GM21526 (cell line): Measurements from ENCODE around the gene TRPM3.
A peak's percentile ranks its signal among the peaks of the same experiment; 100 is the strongest.

Experiments used
- ATAC-seq: cut with Tn5 transposase; IDR thresholded peaks from one replicate; pipeline ENCODE4 v1.9.1; 2021; ENCODE audit warnings: moderate library complexity; ENCODE audit not compliant: unreplicated experiment, low FRiP score

Gene TRPM3

GRCh38 chr9:70951749-70952727 lies 169.4 kb downstream of the TRPM3 start:
- ATAC-seq, result no peak

DNA sequence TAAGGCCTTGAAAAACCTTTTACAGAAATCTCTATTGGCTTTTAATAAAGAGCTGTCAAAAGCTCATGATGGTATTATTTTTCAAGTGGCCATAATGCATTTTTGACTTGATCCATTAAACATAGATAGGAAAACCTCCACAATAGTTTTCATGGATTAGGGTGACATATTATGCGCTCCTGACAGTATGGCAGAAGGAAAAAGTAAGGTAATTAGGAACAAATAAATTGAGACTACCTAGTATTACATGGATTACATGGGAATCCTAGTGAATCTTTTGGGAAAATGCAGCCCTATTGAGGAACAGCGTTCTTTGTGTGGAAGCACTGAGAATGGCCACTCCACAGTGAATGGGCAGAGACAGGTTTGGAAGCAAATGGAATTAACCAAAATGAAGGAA lies 171.2 kb downstream of the TRPM3 start:
- no peak for ATAC-seq

GRCh38 chr9:70949239-70949638 lies 172.2 kb downstream of the TRPM3 start:
- ATAC-seq, result no peak

DNA sequence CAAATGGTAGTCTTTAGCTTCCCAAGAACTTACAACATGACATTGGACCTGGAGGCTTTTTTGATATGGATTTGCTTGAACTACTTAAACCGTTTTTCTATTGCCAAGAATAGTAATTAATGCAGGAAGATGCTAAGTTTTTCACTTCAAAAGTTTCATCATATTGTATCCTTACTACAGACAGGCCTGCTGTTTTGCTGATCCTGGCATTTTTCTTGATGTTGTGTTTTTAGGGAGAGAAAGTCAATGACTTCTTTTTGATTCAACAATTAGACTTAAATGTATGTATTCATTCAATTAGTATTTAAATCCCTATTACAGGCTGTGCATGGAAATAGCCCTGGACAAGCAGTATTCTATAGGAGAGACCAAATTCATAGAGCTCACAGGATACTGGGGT lies 172.7 kb downstream of the TRPM3 start:
- ATAC-seq, result no peak

DNA sequence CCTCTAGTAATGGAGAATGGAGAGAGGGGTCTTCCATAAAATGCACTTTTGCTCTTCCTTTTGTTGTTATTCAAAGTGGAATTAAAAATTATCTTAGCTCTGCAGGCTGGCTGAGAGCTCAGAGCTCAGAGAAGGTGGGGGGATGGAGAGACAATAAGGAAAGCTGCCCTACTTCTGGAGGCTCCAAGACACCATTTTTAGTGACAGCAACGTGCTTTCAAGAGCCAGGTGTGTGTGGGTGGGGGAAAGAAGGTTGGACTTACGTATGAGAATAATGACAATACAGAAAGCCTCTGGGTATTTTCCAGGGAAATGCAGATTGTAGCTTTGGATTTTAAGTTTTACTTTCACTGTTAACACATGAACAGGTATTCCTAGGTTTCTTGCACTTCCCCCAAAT lies 173.9 kb downstream of the TRPM3 start:
- no peak for ATAC-seq

- ATAC-seq, result no peak
These were observed 174.3 kb downstream of the TRPM3 start for GRCh38 chr9:70947086-70947485.

DNA sequence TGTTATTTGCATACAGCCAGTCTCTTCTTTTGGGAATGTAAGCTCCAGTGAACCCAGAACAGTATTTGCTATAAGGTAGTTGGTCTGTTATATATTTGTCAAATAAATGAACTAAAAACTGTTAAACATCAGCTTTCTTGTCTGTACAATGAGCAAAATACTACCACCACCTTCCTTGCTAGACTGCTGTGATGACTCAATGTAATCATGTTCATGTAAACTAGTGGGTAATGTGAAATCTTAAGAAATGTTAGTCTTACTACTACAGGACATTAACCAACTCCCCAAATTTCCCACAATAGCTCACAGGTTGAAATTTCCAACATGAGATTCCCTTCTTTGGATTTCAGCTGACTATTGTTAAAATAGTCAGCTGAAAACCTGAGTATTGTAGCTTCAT lies 176.1 kb downstream of the TRPM3 start:
- ATAC-seq, result no peak

- no peak for ATAC-seq
These were observed 180.2 kb downstream of the TRPM3 start for GRCh38 chr9:70941191-70941590.

DNA sequence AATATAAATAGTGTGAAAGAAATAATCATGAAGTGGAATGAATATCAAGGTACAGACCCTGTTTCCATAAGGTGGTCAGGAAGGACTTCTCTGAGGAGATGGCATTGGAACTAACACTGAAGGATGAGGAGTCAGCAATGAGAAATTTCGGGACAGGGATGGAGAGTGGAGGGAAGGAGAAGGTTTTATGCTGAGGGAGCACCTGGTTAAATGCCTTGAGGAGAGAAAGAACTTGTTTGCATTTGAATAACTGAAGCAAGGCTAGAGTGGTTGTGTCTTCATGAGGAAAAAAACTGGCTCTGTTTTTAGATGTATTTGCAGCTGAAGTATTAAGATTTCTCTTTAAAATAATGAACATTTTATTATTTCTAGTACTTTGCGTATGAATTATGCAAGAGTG lies 180.8 kb downstream of the TRPM3 start:
- no peak for ATAC-seq

GRCh38 chr9:70936536-70936935 lies 184.9 kb downstream of the TRPM3 start:
- no peak for ATAC-seq

GRCh38 chr9:70935856-70936255 lies 185.6 kb downstream of the TRPM3 start:
- ATAC-seq, result no peak

GRCh38 chr9:70934642-70935041 lies 186.8 kb downstream of the TRPM3 start:
- ATAC-seq, result no peak

GRCh38 chr9:70933321-70933720 lies 188.1 kb downstream of the TRPM3 start:
- no peak for ATAC-seq

DNA sequence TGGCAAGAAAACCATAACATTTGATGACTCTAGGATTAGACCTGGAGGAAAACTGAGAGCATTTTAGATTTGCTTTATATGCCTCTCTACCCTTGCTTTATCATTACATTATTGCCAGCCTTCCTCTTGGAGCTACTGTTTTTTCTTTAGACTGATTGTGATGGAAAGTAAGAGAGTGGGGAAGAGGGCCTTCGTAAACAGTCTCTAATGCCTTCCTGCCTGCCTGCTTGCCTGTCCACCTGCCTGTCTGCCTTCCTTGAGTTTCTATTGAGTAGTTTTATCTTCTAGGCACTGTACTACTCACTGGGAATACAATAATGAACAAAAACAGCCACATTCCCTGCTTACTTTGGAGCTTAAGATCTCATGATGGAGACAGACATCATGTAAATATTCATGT lies 189.3 kb downstream of the TRPM3 start:
- no peak for ATAC-seq

- ATAC-seq, result no peak
These were observed 193.9 kb downstream of the TRPM3 start for GRCh38 chr9:70927530-70927929.

GRCh38 chr9:70924895-70925547 lies 196.4 kb downstream of the TRPM3 start:
- ATAC-seq, result peak; percentile 95

DNA sequence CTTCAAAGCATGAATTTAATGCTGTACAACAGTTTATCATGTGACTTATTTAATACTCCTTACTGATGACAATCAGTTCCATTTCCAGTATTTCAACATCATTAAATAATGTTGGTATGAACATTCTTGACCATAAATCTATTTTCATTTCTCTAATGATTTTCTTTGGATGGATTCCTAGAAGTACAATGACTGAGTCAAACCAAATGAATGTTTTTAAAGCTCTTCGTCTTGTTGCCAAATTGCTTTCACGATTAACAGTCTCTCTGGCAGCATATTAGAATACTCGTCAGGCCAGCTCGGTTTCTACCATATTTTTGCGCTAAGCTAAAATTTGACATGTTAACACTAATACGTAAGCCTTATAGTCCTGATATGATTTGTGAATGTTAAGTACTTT lies 197.0 kb downstream of the TRPM3 start:
- ATAC-seq, result no peak

GRCh38 chr9:70923961-70924360 lies 197.5 kb downstream of the TRPM3 start:
- no peak for ATAC-seq

GRCh38 chr9:70921136-70921535 lies 200.3 kb downstream of the TRPM3 start:
- ATAC-seq, result no peak

DNA sequence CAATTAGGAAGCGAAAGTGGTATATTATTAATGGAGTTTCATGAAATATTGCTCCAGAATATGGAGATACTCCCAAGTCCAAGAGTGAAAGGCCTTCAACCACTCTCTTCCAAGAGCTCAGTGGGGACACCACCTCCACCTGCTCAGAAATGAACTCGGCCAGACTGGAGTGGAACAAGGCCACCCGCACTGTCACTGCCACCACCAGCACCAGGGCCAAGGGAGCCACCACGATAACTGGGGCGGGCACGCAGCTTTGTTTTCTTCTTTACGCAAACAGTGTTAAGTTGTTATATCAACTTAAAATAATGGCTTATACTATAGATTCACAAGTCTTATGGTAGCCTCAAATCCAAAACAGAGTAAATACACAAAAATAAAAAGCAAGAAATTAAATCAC lies 204.1 kb downstream of the TRPM3 start:
- ATAC-seq, result no peak

- no peak for ATAC-seq
These were observed 209.6 kb downstream of the TRPM3 start for GRCh38 chr9:70911791-70912190.

DNA sequence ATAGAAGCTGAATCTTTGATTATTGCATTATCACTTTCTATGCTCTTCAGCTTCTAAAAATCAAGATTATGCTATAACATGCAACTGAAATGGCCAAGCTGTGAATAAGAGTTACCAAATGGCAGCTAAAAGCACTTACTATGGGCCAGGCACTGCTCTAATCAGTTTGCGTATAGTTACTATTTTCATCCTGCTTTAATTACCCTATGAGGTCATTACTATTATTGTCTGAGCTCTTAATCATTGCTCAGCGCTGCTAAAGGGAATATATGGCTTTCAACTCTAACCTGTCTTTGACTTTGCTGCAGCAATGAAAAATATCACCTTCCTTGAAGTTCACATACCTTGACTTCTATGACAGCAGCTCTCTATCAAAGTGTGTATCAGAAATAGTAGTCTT lies 210.8 kb downstream of the TRPM3 start:
- ATAC-seq, result no peak
